ACC112 (cell line): ENCODE measurements around the gene SLC5A1.

Experiments
- H2AFZ ChIP-seq: fragments of 200-600 bp; sonication (generic); one replicate; pipeline ENCODE4 v1.6.0; 2017; ENCODE audit warnings: antibody characterized with exemption, low read length; ENCODE audit not compliant: unreplicated experiment
- H3K27ac ChIP-seq: fragments of 200-600 bp; sonication (generic); 2 replicates; pipeline ENCODE4 v1.5.1; 2014; ENCODE audit warnings: low read depth, mild to moderate bottlenecking, antibody characterized with exemption, low read length, moderate library complexity
- H3K27me3 ChIP-seq: fragments of 200-600 bp; sonication (generic); 2 replicates; pipeline ENCODE4 v1.6.1; 2014; ENCODE audit warnings: mild to moderate bottlenecking, antibody characterized with exemption, low read length, moderate library complexity, mixed read lengths; ENCODE audit not compliant: insufficient read depth
- H3K36me3 ChIP-seq: fragments of 200-600 bp; sonication (generic); 2 replicates; pipeline ENCODE4 v1.6.1; 2016; ENCODE audit warnings: mild to moderate bottlenecking, antibody characterized with exemption, low read length, moderate library complexity, mixed read lengths; ENCODE audit not compliant: insufficient read depth
- H3K4me1 ChIP-seq: fragments of 200-600 bp; sonication (generic); one replicate; pipeline ENCODE4 v1.6.1; 2016; ENCODE audit warnings: low read length, mixed read lengths; ENCODE audit not compliant: insufficient read depth, unreplicated experiment, control insufficient read depth
- H3K4me3 ChIP-seq: fragments of 200-600 bp; sonication (generic); 2 replicates; pipeline ENCODE4 v1.5.1; 2014; ENCODE audit warnings: mild to moderate bottlenecking, low read depth, low read length
- H3K79me2 ChIP-seq: fragments of 200-600 bp; sonication (generic); one replicate; pipeline ENCODE4 v1.6.0; 2016; ENCODE audit warnings: low read length; ENCODE audit not compliant: control insufficient read depth, unreplicated experiment, insufficient read depth

Gene SLC5A1

GRCh38 chr22:32042924-32043323 lies at the start of gene SLC5A1:
TSS of gene SLC5A1 (plus strand) at chr22:32043261. CDS start at chr22:32043282, 21 bp downstream.
- H3K4me3 ChIP-seq: no peak within 1 kb of the TSS
- no peak within 1 kb of the TSS for H2AFZ ChIP-seq
- H3K36me3 ChIP-seq: no peaks in the 10 kb centered on the region
- peaks cover 27% of the 10 kb centered on the region for H3K27me3 ChIP-seq
- no peaks in the 10 kb centered on the region for H3K79me2 ChIP-seq
- no peak within 1 kb of the TSS for H3K27ac ChIP-seq
- H3K4me1 ChIP-seq: no peaks in the 10 kb centered on the region

- no peak overlapping the region for H2AFZ ChIP-seq
- no peaks in the 10 kb centered on the region for H3K4me1 ChIP-seq
- no peak overlapping the region for H3K27ac ChIP-seq
- H3K79me2 ChIP-seq: no peaks in the 10 kb centered on the region
- H3K27me3 ChIP-seq: peaks cover 7% of the 10 kb centered on the region; the same call in 1 of the 2 replicates
- H3K36me3 ChIP-seq: no peaks in the 10 kb centered on the region
- H3K4me3 ChIP-seq: no peak overlapping the region
Observed at GRCh38 chr22:31995046-31995445, 48.0 kb upstream of the SLC5A1 start.

- H3K4me1 ChIP-seq: no peaks in the 10 kb centered on the region
- no peak overlapping the region for H3K27ac ChIP-seq
- H3K79me2 ChIP-seq: no peaks in the 10 kb centered on the region
- H3K27me3 ChIP-seq: peaks cover 3% of the 10 kb centered on the region; the same call in 1 of the 2 replicates
- H2AFZ ChIP-seq: no peak overlapping the region
- no peaks in the 10 kb centered on the region for H3K36me3 ChIP-seq
- no peak overlapping the region for H3K4me3 ChIP-seq
Observed at GRCh38 chr22:31995807-31996206, 47.3 kb upstream of the SLC5A1 start.

GRCh38 chr22:31998784-31999385 lies 44.2 kb upstream of the SLC5A1 start:
- no peak overlapping the region for H3K4me3 ChIP-seq
- no peaks in the 10 kb centered on the region for H3K4me1 ChIP-seq
- H3K27me3 ChIP-seq: no peaks in the 10 kb centered on the region
- H3K27ac ChIP-seq: no peak overlapping the region
- no peaks in the 10 kb centered on the region for H3K79me2 ChIP-seq
- no peak overlapping the region for H2AFZ ChIP-seq
- H3K36me3 ChIP-seq: no peaks in the 10 kb centered on the region

- Histone ChIP-seq H3K4me1 (no peaks in the 10 kb centered on the region), H3K27me3 (no peaks in the 10 kb centered on the region), H2AFZ (no peak overlapping the region), H3K27ac (no peak overlapping the region), H3K36me3 (no peaks in the 10 kb centered on the region), H3K4me3 (no peak overlapping the region), H3K79me2 (no peaks in the 10 kb centered on the region)
Observed at GRCh38 chr22:32000181-32000580, 42.9 kb upstream of the SLC5A1 start.

- Histone ChIP-seq H2AFZ (no peak overlapping the region), H3K27ac (no peak overlapping the region), H3K27me3 (no peaks in the 10 kb centered on the region), H3K4me1 (no peaks in the 10 kb centered on the region), H3K79me2 (no peaks in the 10 kb centered on the region), H3K36me3 (no peaks in the 10 kb centered on the region), H3K4me3 (no peak overlapping the region)
Observed at GRCh38 chr22:32005453-32005852, 37.6 kb upstream of the SLC5A1 start.

GRCh38 chr22:32013200-32013599 lies 29.9 kb upstream of the SLC5A1 start:
- Histone ChIP-seq H3K27me3 (peaks cover 6% of the 10 kb centered on the region; the same call in 1 of the 2 replicates), H3K4me3 (no peak overlapping the region), H3K79me2 (no peaks in the 10 kb centered on the region), H3K4me1 (no peaks in the 10 kb centered on the region), H2AFZ (no peak overlapping the region), H3K27ac (no peak overlapping the region), H3K36me3 (no peaks in the 10 kb centered on the region)

GRCh38 chr22:32016081-32016480 lies 27.0 kb upstream of the SLC5A1 start:
- Histone ChIP-seq H3K27ac (no peak overlapping the region), H3K27me3 (peaks cover 8% of the 10 kb centered on the region; the same call in 1 of the 2 replicates), H3K4me1 (peaks cover 7% of the 10 kb centered on the region), H2AFZ (no peak overlapping the region), H3K4me3 (no peak overlapping the region), H3K79me2 (no peaks in the 10 kb centered on the region), H3K36me3 (no peaks in the 10 kb centered on the region)

GRCh38 chr22:32018056-32018455 lies 25.0 kb upstream of the SLC5A1 start:
- Histone ChIP-seq H3K79me2 (no peaks in the 10 kb centered on the region), H2AFZ (no peak overlapping the region), H3K4me3 (no peak overlapping the region), H3K27ac (no peak overlapping the region), H3K36me3 (no peaks in the 10 kb centered on the region), H3K4me1 (peaks cover 7% of the 10 kb centered on the region), H3K27me3 (peaks cover 14% of the 10 kb centered on the region; the same call in 1 of the 2 replicates)

- no peak overlapping the region for H2AFZ ChIP-seq
- no peaks in the 10 kb centered on the region for H3K79me2 ChIP-seq
- H3K27ac ChIP-seq: peak overlapping the region; percentile 71
- no peaks in the 10 kb centered on the region for H3K36me3 ChIP-seq
- peaks cover 14% of the 10 kb centered on the region; the same call in 1 of the 2 replicates for H3K27me3 ChIP-seq
- peaks cover 7% of the 10 kb centered on the region for H3K4me1 ChIP-seq
- H3K4me3 ChIP-seq: peak overlapping the region; percentile 37; the same call in 1 of the 2 replicates
Observed at GRCh38 chr22:32020117-32020516, 22.9 kb upstream of the SLC5A1 start.

- no peak overlapping the region for H3K27ac ChIP-seq
- H3K79me2 ChIP-seq: no peaks in the 10 kb centered on the region
- H3K4me1 ChIP-seq: peaks cover 7% of the 10 kb centered on the region
- no peak overlapping the region for H2AFZ ChIP-seq
- H3K27me3 ChIP-seq: peaks cover 14% of the 10 kb centered on the region; the same call in 1 of the 2 replicates
- no peaks in the 10 kb centered on the region for H3K36me3 ChIP-seq
- no peak overlapping the region for H3K4me3 ChIP-seq
Observed at GRCh38 chr22:32021716-32022115, 21.3 kb upstream of the SLC5A1 start.
